HG03139 (cell line): ENCODE results near the gene XYLT1.

Source experiments
- ATAC-seq: cut with Tn5 transposase; IDR thresholded peaks from one replicate; pipeline ENCODE4 v1.9.1; 2021; ENCODE audit not compliant: unreplicated experiment

The XYLT1 gene

GRCh38 chr16:17377360-17378324 lies 93.1 kb downstream of the XYLT1 start:
- ATAC-seq: peak; percentile 44

GRCh38 chr16:17375461-17376304 lies 95.1 kb downstream of the XYLT1 start:
- no peak for ATAC-seq

GRCh38 chr16:17374668-17375255 lies 96.0 kb downstream of the XYLT1 start:
- ATAC-seq: no peak

GRCh38 chr16:17373533-17373932 lies 97.2 kb downstream of the XYLT1 start:
- ATAC-seq: no peak

- no peak for ATAC-seq
These were observed 98.4 kb downstream of the XYLT1 start for GRCh38 chr16:17372386-17372785.

GRCh38 chr16:17371299-17371698 lies 99.5 kb downstream of the XYLT1 start:
- no peak for ATAC-seq

GRCh38 chr16:17370731-17371285 lies 100.0 kb downstream of the XYLT1 start:
- ATAC-seq: no peak

GRCh38 chr16:17370223-17370707 lies 100.5 kb downstream of the XYLT1 start:
- no peak for ATAC-seq

- ATAC-seq: no peak
These were observed 101.1 kb downstream of the XYLT1 start for GRCh38 chr16:17369421-17370222.

GRCh38 chr16:17368951-17369350 lies 101.8 kb downstream of the XYLT1 start:
- ATAC-seq: no peak

GRCh38 chr16:17368446-17368845 lies 102.3 kb downstream of the XYLT1 start:
- no peak for ATAC-seq

- no peak for ATAC-seq
These were observed 102.8 kb downstream of the XYLT1 start for GRCh38 chr16:17367923-17368322.

- ATAC-seq: no peak
These were observed 103.7 kb downstream of the XYLT1 start for GRCh38 chr16:17367036-17367435.

- no peak for ATAC-seq
These were observed 104.3 kb downstream of the XYLT1 start for GRCh38 chr16:17366299-17366961.

GRCh38 chr16:17365591-17366298 lies 105.0 kb downstream of the XYLT1 start:
- ATAC-seq: no peak

GRCh38 chr16:17365211-17365541 lies 105.6 kb downstream of the XYLT1 start:
- no peak for ATAC-seq

GRCh38 chr16:17364319-17365210 lies 106.2 kb downstream of the XYLT1 start:
- ATAC-seq: no peak

- ATAC-seq: no peak
These were observed 107.8 kb downstream of the XYLT1 start for GRCh38 chr16:17362946-17363345.
